ENCODE results near the gene LHX6. TPM values are rescaled to one million over a fixed set of nuclear protein-coding genes. Genes with fewer than 3 reads are reported as not detected.

Gene LHX6
- total and polyA plus RNA-seq, 2 of the 13 experiments (the other 11 are each of a cell fraction or from before 2014, with no cell fraction given), result 1.1 to 1.3 TPM

GRCh38 chr9:122221183-122221811 is 7.5 kb downstream of the LHX6 start:
- ChIA-PET POLR2A (no interaction called here), CTCF (ENCODE audit: low intra/inter-chr PET ratio, low total read pairs) (no interaction called here)
- BruUV-seq (replicated peaks), result no TSS peak
- in situ Hi-C loops (cut with HindIII; ENCODE audit: extremely low pct_ligation_motif_present, low pct_unique_long_range_greater_than_20kb) (no loop called here), intact Hi-C loops (cut with micrococcal nuclease; ENCODE audit: unreplicated experiment) (no loop called here)
- Histone ChIP-seq H4K20me1 (ENCODE audit: insufficient read depth, low read length) (no peaks in the 10 kb centered on the region), H3K27ac (ENCODE audit: extremely low read length, insufficient read depth, low read length) (no peak overlapping the region), H3K27me3 (ENCODE audit: control insufficient read depth in 1 of 2, insufficient read depth in 2 of 2, low read length in 2 of 2) (peaks cover 8 to 89% of the 10 kb centered on the region in 2 experiments; a peak in 4 of 5 replicates), H3K4me2 (ENCODE audit: low read depth, low read length) (peak overlapping the region; percentile 83), H3K79me2 (ENCODE audit: insufficient read depth, low read length) (no peaks in the 10 kb centered on the region), H3K4me1 (ENCODE audit: insufficient read depth, low read length) (peaks cover 48% of the 10 kb centered on the region), H3K9me3 (ENCODE audit: low read length) (no peaks in the 10 kb centered on the region), H2AFZ (ENCODE audit: low read length) (no peak overlapping the region), H3K9ac (ENCODE audit: insufficient read depth, low read depth, low read length) (no peak overlapping the region), H3K36me3 (replicated peaks in 1 of 2; ENCODE audit: control insufficient read depth in 1 of 2, insufficient read depth in 2 of 2, low read length in 2 of 2) (no peaks in the 10 kb centered on the region), H3K4me3 (replicated peaks in 1 of 3; ENCODE audit: insufficient read depth in 1 of 3, low read depth in 2 of 3, low read length in 3 of 3) (peak overlapping the region; percentile 43 to 57 (median 52); a peak in 5 of 6 replicates)
- DNase-seq (ENCODE audit: low spot score) (peak; percentile 21), FAIRE-seq (no peak), ATAC-seq (peak; percentile 45)
- WGBS (ENCODE audit: low lambda C conversion rate), result 2% methylated on average over 16 of the region's 27 CpGs
- TF ChIP-seq HES4 (CRISPR knock-in tag; IDR thresholded peaks at IDR 0.05; ENCODE audit: borderline replicate concordance), result no peak
- no peak for TF ChIP-seq MAFF (IDR thresholded peaks at IDR 0.05; ENCODE audit: low read depth, low read length)
- no peak for TF ChIP-seq NFYC (CRISPR knock-in tag; IDR thresholded peaks at IDR 0.05)
- TF ChIP-seq, protein P1, sequence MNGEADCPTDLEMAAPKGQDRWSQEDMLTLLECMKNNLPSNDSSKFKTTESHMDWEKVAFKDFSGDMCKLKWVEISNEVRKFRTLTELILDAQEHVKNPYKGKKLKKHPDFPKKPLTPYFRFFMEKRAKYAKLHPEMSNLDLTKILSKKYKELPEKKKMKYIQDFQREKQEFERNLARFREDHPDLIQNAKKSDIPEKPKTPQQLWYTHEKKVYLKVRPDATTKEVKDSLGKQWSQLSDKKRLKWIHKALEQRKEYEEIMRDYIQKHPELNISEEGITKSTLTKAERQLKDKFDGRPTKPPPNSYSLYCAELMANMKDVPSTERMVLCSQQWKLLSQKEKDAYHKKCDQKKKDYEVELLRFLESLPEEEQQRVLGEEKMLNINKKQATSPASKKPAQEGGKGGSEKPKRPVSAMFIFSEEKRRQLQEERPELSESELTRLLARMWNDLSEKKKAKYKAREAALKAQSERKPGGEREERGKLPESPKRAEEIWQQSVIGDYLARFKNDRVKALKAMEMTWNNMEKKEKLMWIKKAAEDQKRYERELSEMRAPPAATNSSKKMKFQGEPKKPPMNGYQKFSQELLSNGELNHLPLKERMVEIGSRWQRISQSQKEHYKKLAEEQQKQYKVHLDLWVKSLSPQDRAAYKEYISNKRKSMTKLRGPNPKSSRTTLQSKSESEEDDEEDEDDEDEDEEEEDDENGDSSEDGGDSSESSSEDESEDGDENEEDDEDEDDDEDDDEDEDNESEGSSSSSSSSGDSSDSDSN (CRISPR knock-in tag; IDR thresholded peaks at IDR 0.05), result 0 out of 2 replicates have a peak, but pooled peaks have one; percentile 17
- TF ChIP-seq GATAD2A (CRISPR knock-in tag; IDR thresholded peaks at IDR 0.05), result peak; percentile 53; the same call in 1 of the 2 replicates
- no peak for TF ChIP-seq RXRA (CRISPR knock-in tag; IDR thresholded peaks at IDR 0.05)
- TF ChIP-seq, protein P2, sequence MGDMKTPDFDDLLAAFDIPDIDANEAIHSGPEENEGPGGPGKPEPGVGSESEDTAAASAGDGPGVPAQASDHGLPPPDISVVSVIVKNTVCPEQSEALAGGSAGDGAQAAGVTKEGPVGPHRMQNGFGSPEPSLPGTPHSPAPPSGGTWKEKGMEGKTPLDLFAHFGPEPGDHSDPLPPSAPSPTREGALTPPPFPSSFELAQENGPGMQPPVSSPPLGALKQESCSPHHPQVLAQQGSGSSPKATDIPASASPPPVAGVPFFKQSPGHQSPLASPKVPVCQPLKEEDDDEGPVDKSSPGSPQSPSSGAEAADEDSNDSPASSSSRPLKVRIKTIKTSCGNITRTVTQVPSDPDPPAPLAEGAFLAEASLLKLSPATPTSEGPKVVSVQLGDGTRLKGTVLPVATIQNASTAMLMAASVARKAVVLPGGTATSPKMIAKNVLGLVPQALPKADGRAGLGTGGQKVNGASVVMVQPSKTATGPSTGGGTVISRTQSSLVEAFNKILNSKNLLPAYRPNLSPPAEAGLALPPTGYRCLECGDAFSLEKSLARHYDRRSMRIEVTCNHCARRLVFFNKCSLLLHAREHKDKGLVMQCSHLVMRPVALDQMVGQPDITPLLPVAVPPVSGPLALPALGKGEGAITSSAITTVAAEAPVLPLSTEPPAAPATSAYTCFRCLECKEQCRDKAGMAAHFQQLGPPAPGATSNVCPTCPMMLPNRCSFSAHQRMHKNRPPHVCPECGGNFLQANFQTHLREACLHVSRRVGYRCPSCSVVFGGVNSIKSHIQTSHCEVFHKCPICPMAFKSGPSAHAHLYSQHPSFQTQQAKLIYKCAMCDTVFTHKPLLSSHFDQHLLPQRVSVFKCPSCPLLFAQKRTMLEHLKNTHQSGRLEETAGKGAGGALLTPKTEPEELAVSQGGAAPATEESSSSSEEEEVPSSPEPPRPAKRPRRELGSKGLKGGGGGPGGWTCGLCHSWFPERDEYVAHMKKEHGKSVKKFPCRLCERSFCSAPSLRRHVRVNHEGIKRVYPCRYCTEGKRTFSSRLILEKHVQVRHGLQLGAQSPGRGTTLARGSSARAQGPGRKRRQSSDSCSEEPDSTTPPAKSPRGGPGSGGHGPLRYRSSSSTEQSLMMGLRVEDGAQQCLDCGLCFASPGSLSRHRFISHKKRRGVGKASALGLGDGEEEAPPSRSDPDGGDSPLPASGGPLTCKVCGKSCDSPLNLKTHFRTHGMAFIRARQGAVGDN (CRISPR knock-in tag; IDR thresholded peaks at IDR 0.05), result peak; percentile 29; the same call in 1 of the 2 replicates
- TF ChIP-seq FOXA1 (IDR thresholded peaks at IDR 0.05), result no peak
- TF ChIP-seq FOXA1 (CRISPR knock-in tag; IDR thresholded peaks at IDR 0.05), result peak; percentile 39; the same call in 1 of the 2 replicates
- TF ChIP-seq HDAC1 (CRISPR knock-in tag; IDR thresholded peaks at IDR 0.05), result 0 out of 2 replicates have a peak, but pooled peaks have one; percentile 38
- TF ChIP-seq MEIS1 (CRISPR knock-in tag; IDR thresholded peaks at IDR 0.05; ENCODE audit: borderline replicate concordance), result no peak
- TF ChIP-seq CEBPB (IDR thresholded peaks at IDR 0.05; ENCODE audit: borderline replicate concordance, low read depth, low read length), result peak; percentile 48; the same call in 1 of the 2 replicates
- no peak for TF ChIP-seq PRDM15 (CRISPR knock-in tag; IDR thresholded peaks at IDR 0.05)
- peak; percentile 14; the same call in 1 of the 2 replicates for TF ChIP-seq CEBPG (CRISPR knock-in tag; IDR thresholded peaks at IDR 0.05)
- peak; percentile 91 for TF ChIP-seq ZNF652 (CRISPR knock-in tag; IDR thresholded peaks at IDR 0.05; ENCODE audit: borderline replicate concordance, low read depth)
- TF ChIP-seq FOSL2 (CRISPR knock-in tag; IDR thresholded peaks at IDR 0.05), result 0 out of 2 replicates have a peak, but pooled peaks have one; percentile 22

Measured in HepG2 (cell line).